ENCODE measurements around the gene SEMA4B. TPM values are rescaled to one million over a fixed set of nuclear protein-coding genes. Genes with fewer than 3 reads are reported as not detected.
A peak's percentile ranks its signal among the peaks of the same experiment; 100 is the strongest.

SEMA4B gene
- total RNA-seq, 1 experiment from 2014 or later: 5.6 TPM

- Histone ChIP-seq H3K36me3 (peaks cover 4% of the 10 kb centered on the region), H3K9me3 (replicated peaks) (no peaks in the 10 kb centered on the region), H3K4me3 (no peak overlapping the region), H3K27me3 (replicated peaks) (no peaks in the 10 kb centered on the region), H3K27ac (no peak overlapping the region), H3K4me1 (replicated peaks) (peaks cover 8% of the 10 kb centered on the region)
- no peak for DNase-seq (ENCODE audit: low read depth in 1 of 2, low spot score in 2 of 2)
These were observed 16.7 kb downstream of the SEMA4B start for GRCh38 chr15:90217671-90218394.

GRCh38 chr15:90219421-90220141, 18.5 kb downstream of the SEMA4B start:
- Histone ChIP-seq H3K27me3 (replicated peaks) (no peaks in the 10 kb centered on the region), H3K36me3 (peaks cover 7% of the 10 kb centered on the region), H3K27ac (no peak overlapping the region), H3K4me1 (replicated peaks) (peaks cover 8% of the 10 kb centered on the region), H3K4me3 (no peak overlapping the region), H3K9me3 (replicated peaks) (no peaks in the 10 kb centered on the region)
- peak; percentile 58 to 66 for DNase-seq (ENCODE audit: low read depth in 1 of 2, low spot score in 2 of 2)

- Histone ChIP-seq H3K27ac (no peak overlapping the region), H3K4me1 (replicated peaks) (peaks cover 8% of the 10 kb centered on the region), H3K9me3 (replicated peaks) (no peaks in the 10 kb centered on the region), H3K27me3 (replicated peaks) (no peaks in the 10 kb centered on the region), H3K4me3 (no peak overlapping the region), H3K36me3 (peaks cover 17% of the 10 kb centered on the region)
- peak; percentile 56 to 83 for DNase-seq (ENCODE audit: low read depth in 1 of 2, low spot score in 2 of 2)
These were observed 20.2 kb downstream of the SEMA4B start for GRCh38 chr15:90221246-90221900.

GRCh38 chr15:90222547-90222946, 21.4 kb downstream of the SEMA4B start:
- Histone ChIP-seq H3K27me3 (replicated peaks) (no peaks in the 10 kb centered on the region), H3K27ac (no peak overlapping the region), H3K9me3 (replicated peaks) (no peaks in the 10 kb centered on the region), H3K4me1 (replicated peaks) (peaks cover 8% of the 10 kb centered on the region), H3K36me3 (peaks cover 18% of the 10 kb centered on the region), H3K4me3 (no peak overlapping the region)
- no peak for DNase-seq (ENCODE audit: low read depth in 1 of 2, low spot score in 2 of 2)

GRCh38 chr15:90223441-90224165, 22.5 kb downstream of the SEMA4B start:
- peaks cover 26% of the 10 kb centered on the region for H3K36me3 ChIP-seq
- H3K9me3 ChIP-seq (replicated peaks): no peaks in the 10 kb centered on the region
- no peak overlapping the region for H3K27ac ChIP-seq
- H3K4me3 ChIP-seq: no peak overlapping the region
- peaks cover 8% of the 10 kb centered on the region for H3K4me1 ChIP-seq (replicated peaks)
- DNase-seq (ENCODE audit: low read depth in 1 of 2, low spot score in 2 of 2): no peak
- H3K27me3 ChIP-seq (replicated peaks): no peaks in the 10 kb centered on the region

GRCh38 chr15:90225047-90225446, 23.9 kb downstream of the SEMA4B start:
- H3K9me3 ChIP-seq (replicated peaks): no peaks in the 10 kb centered on the region
- no peak overlapping the region for H3K27ac ChIP-seq
- H3K4me1 ChIP-seq (replicated peaks): peaks cover 8% of the 10 kb centered on the region
- peaks cover 39% of the 10 kb centered on the region for H3K36me3 ChIP-seq
- no peak for DNase-seq (ENCODE audit: low read depth in 1 of 2, low spot score in 2 of 2)
- no peaks in the 10 kb centered on the region for H3K27me3 ChIP-seq (replicated peaks)
- H3K4me3 ChIP-seq: no peak overlapping the region

- Histone ChIP-seq H3K27ac (no peak overlapping the region), H3K4me1 (replicated peaks) (peaks cover 8% of the 10 kb centered on the region), H3K27me3 (replicated peaks) (no peaks in the 10 kb centered on the region), H3K9me3 (replicated peaks) (no peaks in the 10 kb centered on the region), H3K4me3 (no peak overlapping the region), H3K36me3 (peaks cover 45% of the 10 kb centered on the region)
- no peak for DNase-seq (ENCODE audit: low read depth in 1 of 2, low spot score in 2 of 2)
These were observed 24.5 kb downstream of the SEMA4B start for GRCh38 chr15:90225504-90226234.

GRCh38 chr15:90227336-90227735, 26.2 kb downstream of the SEMA4B start:
- Histone ChIP-seq H3K4me1 (replicated peaks) (peaks cover 7% of the 10 kb centered on the region), H3K36me3 (peaks cover 56% of the 10 kb centered on the region), H3K27me3 (replicated peaks) (no peaks in the 10 kb centered on the region), H3K4me3 (no peak overlapping the region), H3K27ac (no peak overlapping the region), H3K9me3 (replicated peaks) (no peaks in the 10 kb centered on the region)
- no peak for DNase-seq (ENCODE audit: low read depth in 1 of 2, low spot score in 2 of 2)

- Histone ChIP-seq H3K4me3 (no peak overlapping the region), H3K9me3 (replicated peaks) (no peaks in the 10 kb centered on the region), H3K27ac (no peak overlapping the region), H3K4me1 (replicated peaks) (peaks cover 12% of the 10 kb centered on the region), H3K27me3 (replicated peaks) (no peaks in the 10 kb centered on the region), H3K36me3 (peaks cover 56% of the 10 kb centered on the region)
- no peak for DNase-seq (ENCODE audit: low read depth in 1 of 2, low spot score in 2 of 2)
These were observed 27.0 kb downstream of the SEMA4B start for GRCh38 chr15:90227816-90228772.

GRCh38 chr15:90228960-90229359, 27.8 kb downstream of the SEMA4B start:
- DNase-seq (ENCODE audit: low read depth in 1 of 2, low spot score in 2 of 2): no peak
- Histone ChIP-seq H3K27me3 (replicated peaks) (no peaks in the 10 kb centered on the region), H3K36me3 (peaks cover 59% of the 10 kb centered on the region), H3K4me3 (no peak overlapping the region), H3K9me3 (replicated peaks) (no peaks in the 10 kb centered on the region), H3K27ac (no peak overlapping the region), H3K4me1 (replicated peaks) (peaks cover 18% of the 10 kb centered on the region)

GRCh38 chr15:90230071-90230494, 29.0 kb downstream of the SEMA4B start:
- Histone ChIP-seq H3K4me3 (no peak overlapping the region), H3K36me3 (peaks cover 55% of the 10 kb centered on the region), H3K4me1 (replicated peaks) (peaks cover 23% of the 10 kb centered on the region), H3K27me3 (replicated peaks) (no peaks in the 10 kb centered on the region), H3K27ac (no peak overlapping the region), H3K9me3 (replicated peaks) (no peaks in the 10 kb centered on the region)
- DNase-seq (ENCODE audit: low read depth in 1 of 2, low spot score in 2 of 2): no peak

GRCh38 chr15:90230610-90231009, 29.5 kb downstream of the SEMA4B start:
- peaks cover 52% of the 10 kb centered on the region for H3K36me3 ChIP-seq
- no peak for DNase-seq (ENCODE audit: low read depth in 1 of 2, low spot score in 2 of 2)
- no peak overlapping the region for H3K4me3 ChIP-seq
- peaks cover 23% of the 10 kb centered on the region for H3K4me1 ChIP-seq (replicated peaks)
- no peak overlapping the region for H3K27ac ChIP-seq
- H3K9me3 ChIP-seq (replicated peaks): no peaks in the 10 kb centered on the region
- no peaks in the 10 kb centered on the region for H3K27me3 ChIP-seq (replicated peaks)

Data from SJSA1 (cell line).